Kidney (tissue), 14 donors: Measurements from ENCODE around the gene RNF169. TPM values are rescaled to one million over a fixed set of nuclear protein-coding genes. Genes with fewer than 3 reads are reported as not detected.
"Not testable (repeated sequence)": the region's sequence is repeated elsewhere in the genome, so short reads cannot be mapped to it uniquely, and the experiment has no call there.

Source experiments
- DNase-seq, 5 donors: peaks; one replicate each; pipeline ENCODE4 v3.0.0-alpha.2; 2013 to 2020
- FAIRE-seq: peaks from 2 replicates; lab custom pipeline; 2012; peaks lifted over from hg19 to GRCh38; lab: Jason Lieb, UNC
- H3K27ac ChIP-seq, 2 donors: one replicate each; pipeline ENCODE4 v1.7.0; 2013; ENCODE audit warnings: low read depth in 2 of 2, low read length in 2 of 2, inconsistent platforms in 1 of 2
- H3K27me3 ChIP-seq: one replicate; pipeline ENCODE4 v1.7.1; 2013; ENCODE audit warnings: low read length, inconsistent platforms; ENCODE audit not compliant: control insufficient read depth, insufficient read depth
- H3K36me3 ChIP-seq, 3 donors: one replicate each; pipeline versions ENCODE4 v1.7.0 to v1.7.1; 2013; ENCODE audit warnings: low read length in 3 of 3, control low read depth in 1 of 3, inconsistent platforms in 1 of 3; ENCODE audit not compliant: insufficient read depth in 3 of 3, control insufficient read depth in 2 of 3
- H3K4me1 ChIP-seq, 3 donors: one replicate each; pipeline versions ENCODE4 v1.7.0 to v1.7.1; 2013; ENCODE audit warnings: low read length in 3 of 3, inconsistent platforms in 1 of 3, low read depth in 1 of 3; ENCODE audit not compliant: control insufficient read depth in 2 of 3, insufficient read depth in 2 of 3
- H3K4me3 ChIP-seq, 3 donors: one replicate each; pipeline versions ENCODE4 v1.7.0 to v1.8.1; 2013; ENCODE audit warnings: low read length in 3 of 3, control low read depth in 1 of 3, inconsistent platforms in 1 of 3
- H3K9ac ChIP-seq, 3 donors: one replicate each; pipeline versions ENCODE4 v1.7.0 to v1.7.1; 2013; ENCODE audit warnings: low read length in 3 of 3, control low read depth in 1 of 3, inconsistent platforms in 1 of 3
- H3K9me3 ChIP-seq, 3 donors: one replicate each; pipeline versions ENCODE4 v1.7.0 to v1.7.1; 2013; ENCODE audit warnings: low read length in 3 of 3, control low read depth in 1 of 3, inconsistent platforms in 1 of 3; ENCODE audit not compliant: control insufficient read depth in 2 of 3, insufficient read depth in 1 of 3
- CTCF ChIP-seq: IDR thresholded peaks from 3 replicates; pipeline ENCODE4 v1.5.1; 2012; ENCODE audit warnings: mild to moderate bottlenecking, moderate library complexity, borderline replicate concordance; ENCODE audit not compliant: insufficient read depth; ENCODE audit errors: extremely low read depth
- intact Hi-C: fragments of 100-400 bp; cut with DNase I; formaldehyde crosslinking; loops from one replicate; pipeline ENCODE4 v1.11.1; 2022
- polyA plus RNA-seq: library from polyadenylated mRNA; stranded (reverse); fragments of 350-450 nt; fragmentation: Illumina TruSeq; extraction: RNeasy Lipid Tissue Mini Kit (QIAGEN cat#74804); gene quantifications from one replicate; pipeline ENCODE4 v1.2.3, GENCODE V29; 2014; ENCODE audit warnings: low read depth, low replicate concordance; ENCODE audit not compliant: insufficient read depth
- total RNA-seq: library from RNA; stranded (reverse); fragmentation: NEBNext Ultra II Directional; extraction: Animal tissue kit (Norgen Biotek cat#: 25700); gene quantifications from one replicate; pipeline ENCODE4 v1.2.1, GENCODE V29; 2021
- donor health status: control.
- donor health status: control.
- donor health status: control.
- donor health status: control.
- donor health status: control.
- donor health status: DM: yes; HTN: yes; CAD: no.
- donor health status: Normal renal cell carcinoma (clear cell type).

The RNF169 gene
- total and polyA plus RNA-seq, 2 donors from 2014 or later = 3.1 to 19.6 TPM

- Histone ChIP-seq H3K27ac (peak overlapping the region in 1 of 2 donors; percentile 64), H3K9me3 (no peaks in the 10 kb centered on the region), H3K4me3 (peak overlapping the region; percentile 61 to 70 (median 64)), H3K36me3 (no peaks in the 10 kb centered on the region), H3K4me1 (peaks cover 3 to 8% (median 7%) of the 10 kb centered on the region in 3 donors), H3K9ac (peak overlapping the region; percentile 13 to 62 (median 36)), H3K27me3 (no peaks in the 10 kb centered on the region)
- DNase-seq = no peak
- no peak for TF ChIP-seq CTCF
- FAIRE-seq = no peak
- intact Hi-C loops = no loop called here
These were observed 1.3 kb downstream of the RNF169 start for GRCh38 chr11:74749965-74750296.

GRCh38 chr11:74750598-74750997 is 1.9 kb downstream of the RNF169 start:
- DNase-seq, H3K36me3 ChIP-seq, intact Hi-C loops, FAIRE-seq, H3K27me3 ChIP-seq, H3K4me3 ChIP-seq, H3K27ac ChIP-seq, H3K9me3 ChIP-seq, H3K9ac ChIP-seq: not testable (repeated sequence)
- peaks cover 3 to 11% (median 7%) of the 10 kb centered on the region in 3 donors for H3K4me1 ChIP-seq

- H3K27me3 ChIP-seq = no peaks in the 10 kb centered on the region
- no peak for DNase-seq
- no peak overlapping the region for H3K4me3 ChIP-seq
- no peak for TF ChIP-seq CTCF
- no peaks in the 10 kb centered on the region for H3K36me3 ChIP-seq
- intact Hi-C loops = no loop called here
- peaks cover 3 to 11% (median 7%) of the 10 kb centered on the region in 3 donors for H3K4me1 ChIP-seq
- no peak overlapping the region for H3K27ac ChIP-seq
- no peaks in the 10 kb centered on the region for H3K9me3 ChIP-seq
- H3K9ac ChIP-seq = no peak overlapping the region
- FAIRE-seq = no peak
These were observed 2.7 kb downstream of the RNF169 start for GRCh38 chr11:74751303-74751702.

DNA sequence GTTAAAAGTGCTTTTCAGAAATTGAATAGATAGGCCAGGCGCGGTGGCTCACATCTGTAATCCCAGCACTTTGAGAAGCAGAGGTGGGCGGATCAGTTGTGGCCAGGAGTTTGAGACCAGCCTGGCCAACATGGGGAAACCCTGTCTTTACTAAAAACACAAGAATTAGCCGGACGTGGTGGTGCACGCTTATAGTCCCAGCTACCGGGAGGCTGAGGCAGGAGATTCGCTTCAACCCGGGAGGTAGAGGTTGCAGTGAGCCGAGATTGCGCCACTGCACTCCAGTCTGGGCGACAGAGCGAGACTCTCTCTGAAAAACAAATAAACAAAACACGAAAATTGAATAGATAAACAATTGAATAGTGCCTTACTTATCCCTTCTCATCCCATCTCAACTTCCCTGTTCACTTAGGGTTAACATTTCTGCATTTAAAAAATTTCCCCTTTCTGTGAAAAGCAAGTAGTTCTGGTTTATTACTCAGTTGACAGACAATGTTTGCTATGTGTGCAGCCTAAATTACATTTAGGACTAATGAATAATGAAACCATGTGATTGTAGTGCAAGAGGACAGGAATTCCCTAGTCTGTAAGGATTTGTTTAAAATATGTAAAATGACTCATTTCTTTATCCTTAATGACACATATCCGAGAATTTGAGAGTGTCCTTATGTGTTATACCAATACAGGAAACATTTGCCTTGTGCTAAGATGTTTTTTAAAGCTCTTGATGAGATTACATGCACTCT is 6.0 kb downstream of the RNF169 start:
- intact Hi-C loops = no loop called here
- peak in 1 of 5 donors; percentile 15 for DNase-seq
- Histone ChIP-seq H3K4me3 (no peak overlapping the region), H3K27ac (no peak overlapping the region), H3K9ac (no peak overlapping the region), H3K36me3 (no peaks in the 10 kb centered on the region), H3K9me3 (no peaks in the 10 kb centered on the region), H3K4me1 (peaks cover 0 to 7% (median 0%) of the 10 kb centered on the region in 3 donors), H3K27me3 (no peaks in the 10 kb centered on the region)
- TF ChIP-seq CTCF = no peak
- FAIRE-seq = no peak
